ENCODE results near the gene CREBBP. TPM values are rescaled to one million over a fixed set of nuclear protein-coding genes. Genes with fewer than 3 reads are reported as not detected.
A peak's percentile ranks its signal among the peaks of the same experiment; 100 is the strongest.

The CREBBP gene
- total and polyA plus RNA-seq, 2 experiments from 2014 or later = 36.9 to 54.8 TPM

DNA sequence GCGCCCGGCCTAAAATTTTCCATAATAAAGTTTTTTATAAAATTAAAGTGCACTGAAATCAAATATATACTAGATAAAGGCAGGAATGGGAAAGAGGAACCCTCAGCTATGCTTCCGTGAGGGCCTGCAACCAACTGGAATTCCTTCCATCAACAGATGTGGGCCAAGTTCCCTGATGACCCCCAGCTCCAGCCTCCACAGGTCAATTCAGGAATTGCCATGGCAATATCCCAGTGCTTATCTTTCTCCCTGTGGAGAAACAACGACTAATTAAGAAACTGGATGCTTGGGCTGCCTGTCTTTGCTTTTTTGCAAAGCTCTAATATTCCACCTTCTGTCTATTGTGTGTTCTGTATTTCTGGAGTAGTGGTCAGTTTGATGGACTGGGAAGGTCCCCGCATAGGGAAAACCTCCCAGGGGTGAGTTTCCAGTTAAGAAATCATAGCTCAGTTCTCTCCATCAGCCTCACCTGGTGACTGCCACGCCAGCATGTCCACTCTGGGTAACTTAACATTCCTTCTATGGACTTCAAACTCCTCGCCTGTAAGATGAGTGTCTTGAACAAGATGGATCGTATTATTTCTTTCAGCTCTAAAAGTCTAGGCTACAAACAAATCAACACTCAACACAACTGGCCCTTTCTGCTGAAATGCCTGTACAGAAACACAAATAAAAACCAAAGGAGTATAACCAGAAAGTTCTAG is 67.9 kb downstream of the CREBBP start (continued):
- TF ChIP-seq CTCF (conservative IDR thresholded peaks at IDR 0.05; ENCODE audit: low read depth in 2 of 2) (no peak), EZH2phosphoT487 (IDR thresholded peaks at IDR 0.05; ENCODE audit: unreplicated experiment) (no peak), EZH2 (IDR thresholded peaks at IDR 0.05; ENCODE audit: low read depth, unreplicated experiment) (no peak), STAT1 (IDR thresholded peaks at IDR 0.05; ENCODE audit: unreplicated experiment) (no peak), POLR2AphosphoS5 (IDR thresholded peaks at IDR 0.05; ENCODE audit: low read depth) (no peak), ZNF331 (CRISPR knock-in tag; IDR thresholded peaks at IDR 0.05; ENCODE audit: low read depth) (no peak)
- TF ChIP-seq, protein P1, sequence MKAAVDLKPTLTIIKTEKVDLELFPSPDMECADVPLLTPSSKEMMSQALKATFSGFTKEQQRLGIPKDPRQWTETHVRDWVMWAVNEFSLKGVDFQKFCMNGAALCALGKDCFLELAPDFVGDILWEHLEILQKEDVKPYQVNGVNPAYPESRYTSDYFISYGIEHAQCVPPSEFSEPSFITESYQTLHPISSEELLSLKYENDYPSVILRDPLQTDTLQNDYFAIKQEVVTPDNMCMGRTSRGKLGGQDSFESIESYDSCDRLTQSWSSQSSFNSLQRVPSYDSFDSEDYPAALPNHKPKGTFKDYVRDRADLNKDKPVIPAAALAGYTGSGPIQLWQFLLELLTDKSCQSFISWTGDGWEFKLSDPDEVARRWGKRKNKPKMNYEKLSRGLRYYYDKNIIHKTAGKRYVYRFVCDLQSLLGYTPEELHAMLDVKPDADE (IDR thresholded peaks at IDR 0.05) = no peak

- H3K4me3 ChIP-seq = no peak overlapping the region
- H3K79me2 ChIP-seq (replicated peaks; ENCODE audit: insufficient read depth) = peaks cover 100% of the 10 kb centered on the region
- H3K9me2 ChIP-seq (ENCODE audit: insufficient read depth) = no peaks in the 10 kb centered on the region
- Mint-ChIP-seq H3K9me3 (no peaks in the 10 kb centered on the region; the same call in 2 of the 3 replicates), H3K27ac (no peak overlapping the region), H3K27me3 (ENCODE audit: insufficient read depth, low read depth, poor library complexity) (peaks cover 2% of the 10 kb centered on the region), H3K36me3 (ENCODE audit: low read depth) (peaks cover 29% of the 10 kb centered on the region; the same call in 2 of the 3 replicates), H3K4me1 (peaks cover 32% of the 10 kb centered on the region), H3K4me3 (peak overlapping the region; percentile 3; the same call in 1 of the 3 replicates)
- H3K27me3 ChIP-seq (ENCODE audit: insufficient read depth) = no peaks in the 10 kb centered on the region
- peaks cover 68% of the 10 kb centered on the region for H4K20me1 ChIP-seq (replicated peaks; ENCODE audit: insufficient read depth)
- no peaks in the 10 kb centered on the region for H3K36me3 ChIP-seq (ENCODE audit: insufficient read depth)
- H3F3A ChIP-seq (replicated peaks; ENCODE audit: low read depth) = 0 out of 2 replicates have a peak, but pooled peaks cover 3% of the 10 kb centered on the region
- H3K4me1 ChIP-seq (ENCODE audit: insufficient read depth) = peaks cover 22% of the 10 kb centered on the region
- no peak overlapping the region for H2AFZ ChIP-seq
- H3K27ac ChIP-seq (ENCODE audit: low read depth) = 0 out of 2 replicates have a peak overlapping the region, but pooled peaks have one; percentile 20
- ATAC-seq (peak; percentile 74), DNase-seq (ENCODE audit: low spot score) (peak; percentile 49)
- H3K4me2 ChIP-seq = peak overlapping the region; percentile 63
- TF ChIP-seq, protein P1 (IDR thresholded peaks at IDR 0.05) = no peak
- TF ChIP-seq POLR2AphosphoS5 (IDR thresholded peaks at IDR 0.05; ENCODE audit: low read depth) = no peak
- no peak for TF ChIP-seq ZNF331 (CRISPR knock-in tag; IDR thresholded peaks at IDR 0.05; ENCODE audit: low read depth)
- no peak for TF ChIP-seq ZNF114 (CRISPR knock-in tag; IDR thresholded peaks at IDR 0.05)
- no peak for TF ChIP-seq CREB1 (CRISPR knock-in tag; IDR thresholded peaks at IDR 0.05; ENCODE audit: low read depth)
- TF ChIP-seq EZH2phosphoT487 (IDR thresholded peaks at IDR 0.05; ENCODE audit: unreplicated experiment) = no peak
- TF ChIP-seq, protein P2, sequence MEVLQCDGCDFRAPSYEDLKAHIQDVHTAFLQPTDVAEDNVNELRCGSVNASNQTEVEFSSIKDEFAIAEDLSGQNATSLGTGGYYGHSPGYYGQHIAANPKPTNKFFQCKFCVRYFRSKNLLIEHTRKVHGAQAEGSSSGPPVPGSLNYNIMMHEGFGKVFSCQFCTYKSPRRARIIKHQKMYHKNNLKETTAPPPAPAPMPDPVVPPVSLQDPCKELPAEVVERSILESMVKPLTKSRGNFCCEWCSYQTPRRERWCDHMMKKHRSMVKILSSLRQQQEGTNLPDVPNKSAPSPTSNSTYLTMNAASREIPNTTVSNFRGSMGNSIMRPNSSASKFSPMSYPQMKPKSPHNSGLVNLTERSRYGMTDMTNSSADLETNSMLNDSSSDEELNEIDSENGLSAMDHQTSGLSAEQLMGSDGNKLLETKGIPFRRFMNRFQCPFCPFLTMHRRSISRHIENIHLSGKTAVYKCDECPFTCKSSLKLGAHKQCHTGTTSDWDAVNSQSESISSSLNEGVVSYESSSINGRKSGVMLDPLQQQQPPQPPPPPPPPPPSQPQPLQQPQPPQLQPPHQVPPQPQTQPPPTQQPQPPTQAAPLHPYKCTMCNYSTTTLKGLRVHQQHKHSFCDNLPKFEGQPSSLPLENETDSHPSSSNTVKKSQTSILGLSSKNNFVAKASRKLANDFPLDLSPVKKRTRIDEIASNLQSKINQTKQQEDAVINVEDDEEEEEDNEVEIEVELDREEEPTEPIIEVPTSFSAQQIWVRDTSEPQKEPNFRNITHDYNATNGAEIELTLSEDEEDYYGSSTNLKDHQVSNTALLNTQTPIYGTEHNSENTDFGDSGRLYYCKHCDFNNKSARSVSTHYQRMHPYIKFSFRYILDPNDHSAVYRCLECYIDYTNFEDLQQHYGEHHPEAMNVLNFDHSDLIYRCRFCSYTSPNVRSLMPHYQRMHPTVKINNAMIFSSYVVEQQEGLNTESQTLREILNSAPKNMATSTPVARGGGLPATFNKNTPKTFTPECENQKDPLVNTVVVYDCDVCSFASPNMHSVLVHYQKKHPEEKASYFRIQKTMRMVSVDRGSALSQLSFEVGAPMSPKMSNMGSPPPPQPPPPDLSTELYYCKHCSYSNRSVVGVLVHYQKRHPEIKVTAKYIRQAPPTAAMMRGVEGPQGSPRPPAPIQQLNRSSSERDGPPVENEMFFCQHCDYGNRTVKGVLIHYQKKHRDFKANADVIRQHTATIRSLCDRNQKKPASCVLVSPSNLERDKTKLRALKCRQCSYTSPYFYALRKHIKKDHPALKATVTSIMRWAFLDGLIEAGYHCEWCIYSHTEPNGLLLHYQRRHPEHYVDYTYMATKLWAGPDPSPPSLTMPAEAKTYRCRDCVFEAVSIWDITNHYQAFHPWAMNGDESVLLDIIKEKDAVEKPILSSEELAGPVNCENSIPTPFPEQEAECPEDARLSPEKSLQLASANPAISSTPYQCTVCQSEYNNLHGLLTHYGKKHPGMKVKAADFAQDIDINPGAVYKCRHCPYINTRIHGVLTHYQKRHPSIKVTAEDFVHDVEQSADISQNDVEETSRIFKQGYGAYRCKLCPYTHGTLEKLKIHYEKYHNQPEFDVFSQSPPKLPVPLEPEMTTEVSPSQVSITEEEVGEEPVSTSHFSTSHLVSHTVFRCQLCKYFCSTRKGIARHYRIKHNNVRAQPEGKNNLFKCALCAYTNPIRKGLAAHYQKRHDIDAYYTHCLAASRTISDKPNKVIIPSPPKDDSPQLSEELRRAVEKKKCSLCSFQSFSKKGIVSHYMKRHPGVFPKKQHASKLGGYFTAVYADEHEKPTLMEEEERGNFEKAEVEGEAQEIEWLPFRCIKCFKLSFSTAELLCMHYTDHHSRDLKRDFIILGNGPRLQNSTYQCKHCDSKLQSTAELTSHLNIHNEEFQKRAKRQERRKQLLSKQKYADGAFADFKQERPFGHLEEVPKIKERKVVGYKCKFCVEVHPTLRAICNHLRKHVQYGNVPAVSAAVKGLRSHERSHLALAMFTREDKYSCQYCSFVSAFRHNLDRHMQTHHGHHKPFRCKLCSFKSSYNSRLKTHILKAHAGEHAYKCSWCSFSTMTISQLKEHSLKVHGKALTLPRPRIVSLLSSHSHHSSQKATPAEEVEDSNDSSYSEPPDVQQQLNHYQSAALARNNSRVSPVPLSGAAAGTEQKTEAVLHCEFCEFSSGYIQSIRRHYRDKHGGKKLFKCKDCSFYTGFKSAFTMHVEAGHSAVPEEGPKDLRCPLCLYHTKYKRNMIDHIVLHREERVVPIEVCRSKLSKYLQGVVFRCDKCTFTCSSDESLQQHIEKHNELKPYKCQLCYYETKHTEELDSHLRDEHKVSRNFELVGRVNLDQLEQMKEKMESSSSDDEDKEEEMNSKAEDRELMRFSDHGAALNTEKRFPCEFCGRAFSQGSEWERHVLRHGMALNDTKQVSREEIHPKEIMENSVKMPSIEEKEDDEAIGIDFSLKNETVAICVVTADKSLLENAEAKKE (CRISPR knock-in tag; IDR thresholded peaks at IDR 0.05) = no peak
Measured at GRCh38 chr16:3810818-3811217, 69.7 kb downstream of the CREBBP start.
